Measurements from ENCODE around the gene CPTP. TPM values are rescaled to one million over a fixed set of nuclear protein-coding genes. Genes with fewer than 3 reads are reported as not detected.

Gene CPTP
- total RNA-seq, 1 donor, result 17.7 TPM

GRCh38 chr1:1332774-1333480, 8.3 kb downstream of the CPTP start:
- H3K4me3 ChIP-seq (ENCODE audit: low read depth, low read length), result no peak overlapping the region
- no peak for DNase-seq (ENCODE audit: low read depth)
- TF ChIP-seq CTCF (IDR thresholded peaks at IDR 0.05; ENCODE audit: insufficient read depth, low read length), result no peak

- TF ChIP-seq CTCF (IDR thresholded peaks at IDR 0.05; ENCODE audit: insufficient read depth, low read length), result no peak
- DNase-seq (ENCODE audit: low read depth), result no peak
- no peak overlapping the region for H3K4me3 ChIP-seq (ENCODE audit: low read depth, low read length)
Observed at GRCh38 chr1:1333551-1334241, 9.1 kb downstream of the CPTP start.

GRCh38 chr1:1334835-1335234, 10.2 kb downstream of the CPTP start:
- no peak for DNase-seq (ENCODE audit: low read depth)
- H3K4me3 ChIP-seq (ENCODE audit: low read depth, low read length), result no peak overlapping the region
- TF ChIP-seq CTCF (IDR thresholded peaks at IDR 0.05; ENCODE audit: insufficient read depth, low read length), result no peak

GRCh38 chr1:1335283-1335682, 10.7 kb downstream of the CPTP start:
- H3K4me3 ChIP-seq (ENCODE audit: low read depth, low read length), result no peak overlapping the region
- TF ChIP-seq CTCF (IDR thresholded peaks at IDR 0.05; ENCODE audit: insufficient read depth, low read length), result no peak
- no peak for DNase-seq (ENCODE audit: low read depth)

GRCh38 chr1:1335792-1336248, 11.2 kb downstream of the CPTP start:
- no peak overlapping the region for H3K4me3 ChIP-seq (ENCODE audit: low read depth, low read length)
- no peak for TF ChIP-seq CTCF (IDR thresholded peaks at IDR 0.05; ENCODE audit: insufficient read depth, low read length)
- no peak for DNase-seq (ENCODE audit: low read depth)

- no peak for DNase-seq (ENCODE audit: low read depth)
- no peak for TF ChIP-seq CTCF (IDR thresholded peaks at IDR 0.05; ENCODE audit: insufficient read depth, low read length)
- no peak overlapping the region for H3K4me3 ChIP-seq (ENCODE audit: low read depth, low read length)
Observed at GRCh38 chr1:1336446-1336845, 11.8 kb downstream of the CPTP start.
